Effector memory CD4-positive, alpha-beta T cell (primary cell): ENCODE data around the gene TPST1.

ENCODE experiments used
- DNase-seq, 3 donors: peaks; one replicate each; pipeline ENCODE4 v3.0.0-alpha.2; 2020
- H3K27ac ChIP-seq: 2 replicates; pipeline ENCODE4 v1.7.0; 2013; ENCODE audit warnings: mild to moderate bottlenecking, low read length, moderate library complexity; ENCODE audit not compliant: insufficient read depth, poor library complexity, severe bottlenecking
- H3K27me3 ChIP-seq: replicated peaks from 2 replicates; pipeline ENCODE4 v1.7.0; 2013; ENCODE audit warnings: mild to moderate bottlenecking, low read length; ENCODE audit not compliant: insufficient read depth, control insufficient read depth, poor library complexity, severe bottlenecking
- H3K36me3 ChIP-seq: 2 replicates; pipeline ENCODE4 v1.7.0; 2013; ENCODE audit warnings: mild to moderate bottlenecking, low read length, moderate library complexity; ENCODE audit not compliant: control insufficient read depth, insufficient read depth
- H3K4me1 ChIP-seq: 2 replicates; pipeline ENCODE4 v1.7.0; 2013; ENCODE audit warnings: low read length, mild to moderate bottlenecking; ENCODE audit not compliant: control insufficient read depth, insufficient read depth, poor library complexity, severe bottlenecking
- H3K4me3 ChIP-seq: 2 replicates; pipeline ENCODE4 v1.7.0; 2013; ENCODE audit warnings: low read length, low read depth, mild to moderate bottlenecking; ENCODE audit not compliant: insufficient read depth, poor library complexity, severe bottlenecking
- H3K9me3 ChIP-seq: 2 replicates; pipeline ENCODE4 v1.7.0; 2013; ENCODE audit warnings: mild to moderate bottlenecking, low read length, moderate library complexity; ENCODE audit not compliant: control insufficient read depth

The TPST1 gene

GRCh38 chr7:66233638-66234037 lies 28.5 kb downstream of the TPST1 start:
- DNase-seq: no peak
- Histone ChIP-seq H3K27me3 (no peaks in the 10 kb centered on the region), H3K36me3 (no peaks in the 10 kb centered on the region), H3K4me1 (no peaks in the 10 kb centered on the region), H3K27ac (no peak overlapping the region), H3K4me3 (no peak overlapping the region), H3K9me3 (no peaks in the 10 kb centered on the region)

DNA sequence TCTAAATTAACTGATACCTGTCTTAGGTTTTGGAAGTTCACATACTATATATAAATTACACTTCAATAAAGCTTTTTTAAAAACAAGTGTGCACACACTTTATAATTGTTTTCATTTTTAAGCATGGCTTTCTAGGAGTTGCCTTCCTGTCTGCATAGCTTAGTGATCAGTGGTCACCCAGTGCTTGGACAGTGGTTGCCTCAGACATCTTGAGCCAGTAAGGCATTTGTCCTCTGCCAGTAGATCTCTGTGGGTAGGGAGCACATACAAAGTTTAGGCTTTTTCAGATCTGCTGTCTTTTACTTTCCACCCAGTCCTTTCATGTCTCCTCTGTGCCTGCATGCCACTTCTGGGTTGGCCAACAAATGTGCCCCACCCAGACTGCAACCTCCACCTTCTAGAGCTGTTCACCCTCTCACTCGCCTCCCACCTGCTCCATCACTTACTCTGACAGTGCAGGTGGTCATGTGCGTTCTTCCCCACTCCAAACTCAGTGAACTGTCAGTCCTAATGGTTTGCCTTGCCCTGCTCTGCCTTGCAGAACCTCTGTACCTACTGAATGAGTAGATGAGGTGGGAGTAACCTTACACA lies 31.7 kb downstream of the TPST1 start:
- Histone ChIP-seq H3K27ac (no peak overlapping the region), H3K4me1 (no peaks in the 10 kb centered on the region), H3K4me3 (no peak overlapping the region), H3K27me3 (no peaks in the 10 kb centered on the region), H3K9me3 (no peaks in the 10 kb centered on the region), H3K36me3 (no peaks in the 10 kb centered on the region)
- no peak for DNase-seq

DNA sequence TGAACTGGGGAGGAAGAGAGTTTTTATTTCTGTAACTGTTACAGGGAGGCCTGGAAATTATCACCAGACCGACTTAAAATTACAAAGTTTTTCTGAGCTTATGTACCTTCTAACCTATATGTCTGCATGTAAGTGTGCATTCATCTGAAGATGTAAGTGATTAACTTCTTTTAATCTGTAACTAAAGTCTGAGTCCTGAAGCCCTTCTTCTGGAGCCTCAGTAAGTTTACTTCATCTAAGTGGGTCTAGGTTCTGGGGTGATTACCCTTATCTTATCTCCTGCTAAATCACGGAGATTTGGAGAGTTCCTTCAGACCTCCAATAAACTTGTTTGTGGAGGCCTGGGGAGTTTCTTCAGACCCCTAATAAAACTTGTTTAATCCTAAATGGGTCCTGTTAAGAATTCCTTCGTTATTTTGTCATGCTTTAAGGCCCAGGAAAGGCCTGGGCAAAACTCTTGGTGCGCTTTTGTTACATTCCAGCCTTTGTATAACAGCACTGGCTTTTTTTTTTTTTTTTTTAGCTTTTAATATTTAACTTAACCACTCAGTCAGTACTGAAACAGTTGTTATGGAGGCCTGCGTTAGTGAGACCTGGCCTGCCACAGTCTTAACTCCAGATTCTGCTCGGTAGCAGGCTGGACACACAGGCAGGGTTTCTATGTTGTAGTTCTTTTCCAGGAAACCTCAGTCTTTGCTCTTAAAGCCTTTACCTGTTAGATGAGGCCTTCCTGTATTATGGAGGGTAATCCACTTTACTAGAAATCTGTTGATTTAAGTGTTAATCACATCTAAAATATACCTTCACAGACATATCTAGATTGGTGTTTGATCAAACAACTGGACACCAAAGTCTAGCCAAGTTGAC lies 33.0 kb downstream of the TPST1 start:
- Histone ChIP-seq H3K4me3 (no peak overlapping the region), H3K27ac (no peak overlapping the region), H3K9me3 (no peaks in the 10 kb centered on the region), H3K36me3 (no peaks in the 10 kb centered on the region), H3K4me1 (no peaks in the 10 kb centered on the region), H3K27me3 (no peaks in the 10 kb centered on the region)
- no peak for DNase-seq

- no peak overlapping the region for H3K4me3 ChIP-seq
- no peak overlapping the region for H3K27ac ChIP-seq
- no peaks in the 10 kb centered on the region for H3K36me3 ChIP-seq
- DNase-seq: no peak
- H3K27me3 ChIP-seq: no peaks in the 10 kb centered on the region
- H3K9me3 ChIP-seq: no peaks in the 10 kb centered on the region
- H3K4me1 ChIP-seq: no peaks in the 10 kb centered on the region
Measured at GRCh38 chr7:66238773-66239466, 33.8 kb downstream of the TPST1 start.

- H3K27me3 ChIP-seq: no peaks in the 10 kb centered on the region
- H3K9me3 ChIP-seq: no peaks in the 10 kb centered on the region
- H3K4me3 ChIP-seq: no peak overlapping the region
- no peaks in the 10 kb centered on the region for H3K36me3 ChIP-seq
- DNase-seq: no peak
- H3K4me1 ChIP-seq: no peaks in the 10 kb centered on the region
- H3K27ac ChIP-seq: no peak overlapping the region
Measured at GRCh38 chr7:66239467-66239856, 34.3 kb downstream of the TPST1 start.

- H3K9me3 ChIP-seq: no peaks in the 10 kb centered on the region
- no peak overlapping the region for H3K4me3 ChIP-seq
- H3K27ac ChIP-seq: no peak overlapping the region
- no peaks in the 10 kb centered on the region for H3K27me3 ChIP-seq
- H3K4me1 ChIP-seq: no peaks in the 10 kb centered on the region
- no peaks in the 10 kb centered on the region for H3K36me3 ChIP-seq
- no peak for DNase-seq
Measured at GRCh38 chr7:66245008-66245407, 39.9 kb downstream of the TPST1 start.

DNA sequence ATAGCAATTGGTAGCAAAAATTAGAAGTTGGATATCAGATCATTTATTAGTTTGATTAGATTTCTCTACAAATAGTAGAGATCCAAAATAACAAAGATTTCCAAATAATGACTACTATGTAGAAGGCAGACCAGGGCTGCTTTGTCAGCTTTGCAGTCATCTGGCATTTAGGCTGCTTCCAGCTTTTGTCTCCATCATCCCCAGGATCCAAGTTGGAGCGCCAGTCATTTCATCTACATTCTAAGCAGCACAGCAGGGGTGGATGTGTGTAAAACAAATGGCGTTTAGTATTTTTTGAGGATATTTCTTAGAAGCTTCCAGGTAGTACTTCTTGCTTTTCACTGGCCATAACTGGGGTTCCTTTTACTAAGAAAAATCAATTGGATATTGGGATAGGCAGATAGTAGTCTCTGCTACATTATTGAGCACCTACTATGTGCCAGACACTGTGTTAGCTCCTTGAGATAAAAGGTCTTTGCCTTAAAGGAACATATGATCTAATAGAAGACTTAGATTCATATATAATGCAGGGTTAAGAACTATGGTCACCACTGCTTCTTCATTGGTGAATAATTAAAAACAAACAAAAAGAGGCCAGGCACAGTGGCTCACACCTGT lies 41.5 kb downstream of the TPST1 start:
- Histone ChIP-seq H3K4me3 (no peak overlapping the region), H3K9me3 (no peaks in the 10 kb centered on the region), H3K27me3 (no peaks in the 10 kb centered on the region), H3K27ac (no peak overlapping the region), H3K4me1 (no peaks in the 10 kb centered on the region), H3K36me3 (no peaks in the 10 kb centered on the region)
- no peak for DNase-seq

GRCh38 chr7:66247380-66248078 lies 42.4 kb downstream of the TPST1 start:
- H3K36me3 ChIP-seq: no peaks in the 10 kb centered on the region
- no peaks in the 10 kb centered on the region for H3K9me3 ChIP-seq
- DNase-seq: no peak
- H3K4me3 ChIP-seq: no peak overlapping the region
- no peaks in the 10 kb centered on the region for H3K27me3 ChIP-seq
- no peaks in the 10 kb centered on the region for H3K4me1 ChIP-seq
- no peak overlapping the region for H3K27ac ChIP-seq

DNA sequence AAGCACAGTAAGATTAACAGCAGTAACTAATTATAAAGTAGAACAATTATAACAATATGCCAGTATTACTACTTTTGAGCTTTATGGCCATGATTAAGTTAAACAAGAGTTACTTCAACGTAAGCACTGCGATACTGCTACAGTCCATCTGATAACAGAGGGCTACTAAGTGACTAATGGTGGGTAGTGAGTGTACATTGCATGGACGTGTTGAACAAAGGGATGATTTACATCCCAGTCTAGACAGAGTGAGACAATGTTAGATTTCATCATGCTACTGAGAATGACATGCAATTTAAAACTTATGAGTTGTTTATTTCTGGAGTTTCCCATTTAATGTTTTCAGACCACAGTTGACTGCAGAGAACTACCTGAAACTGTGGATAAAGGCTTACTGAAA lies 45.6 kb downstream of the TPST1 start:
- Histone ChIP-seq H3K27me3 (no peaks in the 10 kb centered on the region), H3K27ac (no peak overlapping the region)
- no peak for DNase-seq

More for the DNA sequence above, 45.6 kb downstream of the TPST1 start:
- no peak overlapping the region for H3K4me3 ChIP-seq
- H3K36me3 ChIP-seq: no peaks in the 10 kb centered on the region
- no peaks in the 10 kb centered on the region for H3K9me3 ChIP-seq
- H3K4me1 ChIP-seq: no peaks in the 10 kb centered on the region
